ENCODE data around the gene GAB1. TPM values are rescaled to one million over a fixed set of nuclear protein-coding genes. Genes with fewer than 3 reads are reported as not detected.

Gene GAB1
- total RNA-seq = 12.4 and 12.9 TPM in 2 replicates

GRCh38 chr4:143336781-143337599 is at the start of gene GAB1:
Gene GAB1 (plus strand): TSS chr4:143336876. CDS start chr4:143337189, 313 bp downstream.

GRCh38 chr4:143513314-143514168 is 176.9 kb downstream of the GAB1 start, which contains the start of gene SMARCA5:
Gene SMARCA5 (plus strand): TSS chr4:143513702. CDS start chr4:143513925, 223 bp downstream.

Other genes with a start within 250 kb of the GAB1 start
- gene USP38, start 152.0 kb upstream of the GAB1 start, total RNA-seq = 14.1 and 15.5 TPM in 2 replicates
- gene SMARCA5, start 176.8 kb downstream of the GAB1 start, total RNA-seq = 34.1 and 35.6 TPM in 2 replicates

Data from epithelial cell of alveolus of lung (primary cell).